GM12891 (cell line): ENCODE results near the gene GRIA1.
"Not testable (repeated sequence)": the region's sequence is repeated elsewhere in the genome, so short reads cannot be mapped to it uniquely, and the experiment has no call there.

Experiments
- DNase-seq: peaks from one replicate; pipeline ENCODE4 v3.0.0; 2011; ENCODE audit warnings: low spot score; ENCODE audit not compliant: insufficient read length
- FAIRE-seq: peaks from 2 replicates; lab custom pipeline; 2011; peaks lifted over from hg19 to GRCh38; lab: Jason Lieb, UNC
- PAX5 ChIP-seq: IDR thresholded peaks from 2 replicates; pipeline ENCODE4 v1.6.1; 2011; ENCODE audit warnings: low read length, moderate library complexity, mild to moderate bottlenecking; ENCODE audit not compliant: insufficient read depth, severe bottlenecking
- POLR2A ChIP-seq: IDR thresholded peaks from 2 replicates; pipeline ENCODE4 v1.6.1; 2011; ENCODE audit warnings: low read depth, low read length, control low read depth
- POLR2AphosphoS5 ChIP-seq: IDR thresholded peaks from 2 replicates; pipeline ENCODE4 v1.6.1; 2011; ENCODE audit warnings: low read depth, low read length, control low read depth
- POU2F2 ChIP-seq: IDR thresholded peaks from 2 replicates; pipeline ENCODE4 v1.6.1; 2011; ENCODE audit warnings: low read depth, mild to moderate bottlenecking, control low read depth, low read length, moderate library complexity
- SPI1 ChIP-seq: IDR thresholded peaks from 2 replicates; pipeline ENCODE4 v1.6.1; 2011; ENCODE audit warnings: low read depth, low read length, control low read depth
- TAF1 ChIP-seq: IDR thresholded peaks from 2 replicates; pipeline ENCODE4 v1.6.1; 2011; ENCODE audit warnings: low read depth, low read length, control low read depth

GRIA1 gene

DNA sequence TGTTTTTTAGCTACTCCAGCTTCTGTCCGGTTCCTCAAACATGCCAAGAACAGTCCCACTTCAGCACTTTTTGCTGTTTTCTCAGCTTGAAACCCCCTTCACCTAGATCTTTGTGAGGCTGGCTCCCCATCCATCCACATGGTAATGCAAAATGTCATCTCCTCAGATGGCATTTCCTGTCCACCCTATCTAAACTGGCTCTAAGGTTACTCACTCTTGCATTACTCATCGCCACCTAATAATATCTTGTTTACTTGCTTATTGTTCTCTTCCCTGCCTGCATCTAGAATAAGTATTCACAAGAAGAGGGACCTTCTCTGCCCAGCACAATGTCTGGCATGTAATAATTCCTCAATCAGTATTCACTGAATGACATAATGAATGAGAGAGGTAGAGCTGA is 328.2 kb downstream of the GRIA1 start:
- DNase-seq, result no peak
- FAIRE-seq, result no peak
- TF ChIP-seq POLR2AphosphoS5 (no peak), POU2F2 (no peak), TAF1 (no peak), PAX5 (no peak)

DNA sequence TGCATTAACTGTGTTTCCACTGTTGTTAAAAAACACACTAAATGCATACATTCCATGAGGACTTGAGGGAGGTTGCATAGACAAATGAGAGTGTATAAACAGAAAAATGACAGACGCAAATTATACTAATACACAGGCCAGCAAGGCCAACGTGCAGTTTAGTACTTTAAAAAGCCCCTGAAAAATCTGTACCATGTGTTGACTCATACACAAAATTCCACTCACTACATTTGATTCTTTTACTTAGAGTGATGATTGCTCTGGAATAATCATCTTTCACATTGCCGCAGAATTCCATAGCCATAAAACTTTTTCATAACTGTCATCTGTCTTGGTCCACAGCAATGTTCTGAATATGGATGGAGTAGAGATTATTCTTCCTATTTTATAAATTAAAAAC is 332.6 kb downstream of the GRIA1 start:
- TF ChIP-seq TAF1 (no peak), POLR2AphosphoS5 (no peak), POLR2A (no peak), PAX5 (no peak), SPI1 (no peak)
- no peak for FAIRE-seq
- DNase-seq, result no peak

DNA sequence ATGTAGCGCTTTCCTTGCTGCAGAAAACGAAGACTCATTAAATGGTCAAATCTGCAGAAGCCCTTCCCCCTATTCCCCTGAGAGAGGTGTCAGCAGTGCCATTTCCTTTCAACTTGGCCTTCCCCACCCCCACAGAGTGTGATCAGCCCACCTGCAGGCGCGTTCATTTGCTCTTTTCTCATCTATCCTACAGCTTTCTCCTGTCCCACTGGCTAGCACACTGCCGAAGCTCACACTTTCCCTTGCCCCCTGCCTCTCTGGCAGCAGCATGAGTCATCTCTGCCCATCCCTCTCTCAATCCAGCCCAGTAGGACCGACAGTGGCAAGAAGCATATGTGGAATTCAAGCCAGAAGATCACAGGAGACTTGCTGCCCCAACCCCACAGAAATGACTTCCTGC is 334.4 kb downstream of the GRIA1 start:
- FAIRE-seq (no peak), DNase-seq (no peak)
- TF ChIP-seq SPI1 (no peak), POLR2A (no peak), POLR2AphosphoS5 (no peak), TAF1 (no peak), POU2F2 (no peak), PAX5 (no peak)

DNA sequence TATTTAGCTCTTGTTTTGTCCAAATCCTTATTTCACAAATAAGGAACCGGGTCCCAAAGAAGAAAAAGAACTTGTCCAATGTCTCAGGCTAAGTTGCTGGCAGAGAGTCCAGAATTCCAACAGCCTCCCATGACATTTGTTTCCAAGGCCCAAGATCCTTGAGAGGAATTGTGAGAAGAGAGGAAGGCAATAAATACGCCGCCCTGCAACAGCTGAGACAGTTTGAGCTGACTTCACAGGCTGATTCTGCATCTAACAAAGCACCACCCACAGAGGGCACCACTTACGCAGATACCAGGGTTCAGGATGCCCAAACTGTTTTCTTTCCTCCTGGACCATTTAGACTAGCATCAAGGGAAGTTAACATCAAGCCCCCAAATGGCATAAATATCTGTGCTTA is 336.9 kb downstream of the GRIA1 start:
- TF ChIP-seq PAX5 (no peak), TAF1 (no peak), POU2F2 (no peak)
- DNase-seq (no peak), FAIRE-seq (no peak)

DNA sequence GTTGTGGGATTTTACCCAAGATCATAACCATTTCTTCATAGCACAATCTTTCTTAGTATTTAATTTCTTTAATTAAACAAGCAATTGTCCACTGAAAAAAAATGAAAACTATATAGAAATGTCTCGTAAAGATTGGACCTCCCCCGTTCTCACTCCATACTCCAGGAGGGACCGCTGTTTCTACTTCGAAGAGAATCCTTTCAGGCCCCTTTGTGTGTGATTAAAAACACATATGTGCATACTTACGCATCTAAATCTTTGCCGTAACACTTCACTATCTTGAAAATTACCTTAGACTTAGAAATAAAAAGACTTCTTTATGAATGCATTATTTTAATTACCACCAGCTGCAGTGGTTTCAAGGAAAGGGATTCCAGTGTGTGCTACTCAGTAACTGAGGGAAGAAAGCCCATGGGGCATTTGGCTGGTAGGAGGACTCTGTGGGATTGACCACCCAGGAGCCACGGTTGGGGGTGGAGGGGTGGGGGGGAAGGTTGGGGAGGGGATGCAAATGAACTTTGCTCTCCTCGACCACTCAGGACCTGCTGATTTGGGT is 339.1 kb downstream of the GRIA1 start:
- FAIRE-seq (no peak), DNase-seq (no peak)
- TF ChIP-seq POLR2A (no peak), PAX5 (no peak), TAF1 (no peak), POLR2AphosphoS5 (no peak), SPI1 (no peak), POU2F2 (no peak)

DNA sequence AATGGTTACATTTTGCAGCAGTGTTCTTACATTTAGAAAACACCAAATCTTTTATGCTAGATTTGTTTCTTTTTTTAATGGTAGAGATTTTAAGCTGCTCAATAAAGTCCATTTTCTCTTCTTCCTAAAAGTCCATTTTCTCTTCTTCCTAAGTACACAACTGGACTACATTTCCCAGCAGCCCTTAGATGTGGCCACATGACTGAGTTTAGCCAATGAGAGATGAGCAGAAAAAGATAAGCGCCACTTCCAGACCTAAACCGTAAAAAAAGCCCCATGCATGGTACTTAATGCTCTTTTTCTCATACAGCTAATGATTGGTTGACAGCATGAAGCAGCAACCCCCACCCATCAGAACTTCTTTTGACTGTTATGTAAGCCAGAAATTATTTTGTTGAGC is 341.5 kb downstream of the GRIA1 start:
- TF ChIP-seq PAX5 (no peak), TAF1 (no peak), POLR2AphosphoS5 (no peak), SPI1 (no peak), POU2F2 (no peak)
- FAIRE-seq, result no peak
- DNase-seq, result no peak

DNA sequence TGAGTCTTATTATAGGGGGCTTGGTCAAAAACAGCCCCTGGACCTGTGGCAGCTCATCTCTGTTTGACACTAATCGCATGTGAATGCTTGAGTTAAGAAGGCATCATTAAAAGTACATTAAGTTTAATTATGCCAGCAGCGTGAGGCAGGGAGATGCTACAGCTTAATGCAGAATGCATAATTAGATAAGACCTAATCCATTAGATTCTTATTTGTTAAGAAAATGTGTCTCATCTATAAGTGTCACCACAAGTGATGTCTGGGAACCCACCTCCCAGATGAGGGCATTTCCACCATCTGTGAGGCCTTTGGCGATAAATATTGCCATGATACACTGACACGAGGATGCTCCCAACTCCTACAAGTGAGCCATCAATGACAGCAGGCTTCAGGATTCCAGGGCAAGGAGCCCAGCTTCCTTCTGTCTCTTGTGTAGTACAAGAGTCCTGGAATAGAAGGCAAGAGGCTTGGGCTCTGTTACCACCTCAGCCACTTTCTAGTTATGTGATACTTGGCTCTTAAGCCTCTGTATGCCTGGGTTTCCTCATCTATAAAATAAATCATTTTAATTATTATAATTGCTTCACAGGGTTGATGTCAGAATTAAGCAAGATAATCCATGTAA is 345.5 kb downstream of the GRIA1 start:
- DNase-seq (no peak), FAIRE-seq (no peak)
- no peak for TF ChIP-seq POU2F2
- TF ChIP-seq PAX5, result no peak
- no peak for TF ChIP-seq POLR2A
- TF ChIP-seq SPI1, result no peak
- no peak for TF ChIP-seq TAF1
- no peak for TF ChIP-seq POLR2AphosphoS5

DNA sequence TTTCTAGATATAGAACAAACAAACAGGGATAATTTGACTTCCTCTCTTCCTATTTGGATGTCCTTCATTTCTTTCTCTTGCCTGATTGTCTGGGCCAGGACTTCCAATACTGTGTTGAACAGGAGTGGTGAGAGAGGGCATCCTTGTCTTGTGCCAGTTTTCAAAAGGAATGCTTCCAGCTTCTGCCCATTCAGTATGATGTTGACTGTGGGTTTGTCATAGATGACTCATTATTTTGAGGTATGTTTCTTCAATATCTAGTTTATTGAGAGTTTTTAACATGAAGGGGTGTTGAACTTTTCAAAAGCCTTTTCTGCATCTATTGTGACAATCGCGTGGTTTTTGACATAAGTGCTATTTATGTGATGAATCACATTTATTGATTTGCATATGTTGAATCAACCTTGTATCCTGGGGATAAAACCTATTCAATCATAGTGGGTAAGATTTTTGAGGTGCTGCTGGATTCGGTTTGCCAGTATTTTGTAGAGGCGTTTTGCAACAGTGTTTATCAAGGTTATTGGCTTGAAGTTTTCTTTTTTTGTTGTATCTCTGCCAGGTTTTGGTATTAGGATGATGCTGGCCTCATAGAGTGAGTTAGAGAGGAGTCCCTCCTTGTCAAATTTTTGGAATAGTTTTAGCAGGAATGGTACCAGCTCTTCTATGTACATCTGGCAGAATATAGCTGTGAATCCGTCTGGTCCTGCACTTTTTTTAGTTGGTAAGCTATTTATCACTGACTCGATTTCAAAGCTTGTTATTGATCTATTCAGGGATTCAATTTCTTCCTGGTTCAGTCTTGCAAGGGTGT is 359.0 kb downstream of the GRIA1 start:
- FAIRE-seq, DNase-seq: not testable (repeated sequence)

DNA sequence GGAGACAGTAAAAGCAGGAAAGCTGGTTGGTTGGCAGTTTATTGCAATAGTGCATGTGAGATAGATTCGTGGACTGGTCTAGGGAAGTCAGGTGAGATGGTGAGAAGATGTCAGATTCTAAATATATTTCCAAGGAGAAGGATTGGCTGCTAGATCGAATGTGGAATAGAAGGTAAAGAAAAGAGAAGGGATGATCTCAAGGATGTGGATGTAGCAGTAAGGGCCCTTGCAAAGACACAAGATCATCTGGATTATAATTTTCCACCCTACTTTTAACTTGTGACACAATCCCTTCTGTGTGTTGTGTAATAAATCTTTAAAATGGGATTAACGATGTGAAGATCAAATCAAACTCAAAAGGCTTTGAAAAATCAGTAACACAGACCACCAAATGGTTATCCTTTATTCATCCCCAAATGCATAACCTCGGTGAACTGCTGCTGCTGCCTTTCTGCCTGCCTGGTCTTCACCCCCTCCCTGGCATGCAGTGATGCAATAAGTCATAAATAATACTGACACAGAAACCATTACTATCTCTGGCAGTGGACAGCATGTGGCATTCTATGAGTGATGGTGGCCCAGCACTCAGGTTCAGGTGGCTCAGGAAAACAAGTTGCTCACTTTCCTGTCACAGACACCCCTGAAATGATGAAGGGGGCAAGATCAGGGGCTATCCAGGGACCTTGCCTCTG is 369.9 kb downstream of the GRIA1 start:
- DNase-seq (no peak), FAIRE-seq (no peak)
- TF ChIP-seq SPI1 (no peak), POLR2AphosphoS5 (no peak), POU2F2 (no peak), POLR2A (no peak), PAX5 (no peak), TAF1 (no peak)

DNA sequence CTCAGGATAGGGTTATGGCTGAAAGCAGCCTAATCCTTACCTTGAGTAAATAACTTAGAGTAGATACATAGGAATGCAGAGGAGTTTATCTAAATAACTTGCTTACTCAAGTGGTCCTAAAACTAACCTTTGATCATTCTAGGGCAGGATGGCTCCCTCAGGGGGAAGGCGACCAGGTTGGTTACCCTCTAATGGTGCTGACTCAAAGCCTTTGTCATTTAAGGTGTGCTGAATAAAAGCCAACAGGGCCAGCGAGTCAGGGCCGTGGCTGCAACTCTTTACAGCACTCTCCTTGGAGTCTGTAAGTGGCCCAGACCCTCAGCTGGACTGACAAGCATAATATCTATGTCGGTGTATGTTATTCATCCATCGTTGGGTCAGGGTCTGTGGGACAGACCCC is 372.4 kb downstream of the GRIA1 start:
- not testable (repeated sequence) for FAIRE-seq, DNase-seq
